Urinary bladder (tissue), 4 donors: ENCODE results near the gene ANKRD13A. TPM values are rescaled to one million over a fixed set of nuclear protein-coding genes. Genes with fewer than 3 reads are reported as not detected.
"Not testable (repeated sequence)": the region's sequence is repeated elsewhere in the genome, so short reads cannot be mapped to it uniquely, and the experiment has no call there.

Source experiments
- DNase-seq: peaks from one replicate; pipeline ENCODE4 v3.0.0-alpha.2; 2015; ENCODE audit errors: extremely low spot score
- H3K27ac ChIP-seq: one replicate; pipeline ENCODE4 v1.5.1; 2013; ENCODE audit warnings: low read depth, mild to moderate bottlenecking, moderate library complexity
- H3K36me3 ChIP-seq: one replicate; pipeline ENCODE4 v1.6.1; 2013; ENCODE audit warnings: mild to moderate bottlenecking, moderate library complexity; ENCODE audit not compliant: insufficient read depth
- H3K4me1 ChIP-seq: one replicate; pipeline ENCODE4 v1.6.1; 2013; ENCODE audit warnings: mild to moderate bottlenecking, moderate library complexity; ENCODE audit not compliant: insufficient read depth
- H3K4me3 ChIP-seq: one replicate; pipeline ENCODE4 v1.5.1; 2013; ENCODE audit warnings: low read depth, low read length
- WGBS: extraction: QIAGEN DNeasy Blood & Tissue Kit; methylation state at CpG from one replicate; pipeline ENCODE4 v1.1.7; 2013; 5-methylcytosine and 5-hydroxymethylcytosine counted together
- polyA plus RNA-seq: library from polyadenylated mRNA; stranded (reverse); fragments of 200-250 nt; gene quantifications from one replicate; pipeline ENCODE4 v1.2.3, GENCODE V29; 2013
- total RNA-seq: library from RNA; depleted of rRNA; stranded (reverse); fragments of >200 nt; gene quantifications from one replicate; pipeline ENCODE4 v1.2.3, GENCODE V29; 2014
- donor health status: healthy with polysubstance abuse.
- donor health status: healthy.

Gene ANKRD13A
- total and polyA plus RNA-seq, 2 donors = 40.4 to 63.4 TPM

DNA sequence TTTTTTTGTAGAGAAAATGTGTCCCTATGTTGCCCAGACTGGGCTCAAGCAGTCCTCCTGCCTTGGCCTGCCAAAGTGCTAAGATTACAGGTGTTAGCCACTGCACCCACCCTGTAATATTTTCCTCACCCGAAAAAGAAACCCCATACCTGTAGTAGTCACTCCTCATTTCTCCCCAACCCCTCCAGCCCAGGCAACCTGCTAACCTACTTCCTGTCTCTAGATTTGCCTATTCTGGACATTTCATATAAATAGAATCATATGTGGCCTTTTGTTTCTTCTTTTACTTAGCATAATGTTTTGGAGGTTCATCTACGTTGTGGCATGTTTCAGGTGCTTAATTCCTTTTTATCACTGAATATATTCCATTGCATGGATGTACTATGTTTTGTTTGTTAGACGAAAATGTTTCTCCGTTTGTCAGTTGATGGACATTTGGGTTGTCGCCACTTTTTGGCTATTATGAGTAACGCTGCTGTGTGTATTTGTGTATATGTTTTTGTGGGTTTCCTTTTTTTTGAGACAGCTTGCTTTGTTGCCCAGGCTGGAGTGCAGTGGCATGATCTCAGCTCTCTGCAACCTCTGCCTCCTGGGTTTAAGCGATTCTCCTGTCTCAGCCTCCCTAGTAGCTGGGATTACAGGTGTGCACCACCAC is 6.2 kb downstream of the ANKRD13A start:
- Histone ChIP-seq H3K36me3 (no peaks in the 10 kb centered on the region), H3K4me1 (no peaks in the 10 kb centered on the region), H3K27ac (no peak overlapping the region), H3K4me3 (no peak overlapping the region)
- 89% methylated on average over 7 of the region's 7 CpGs for WGBS
- no peak for DNase-seq

- DNase-seq = no peak
- H3K4me1 ChIP-seq = no peaks in the 10 kb centered on the region
- H3K36me3 ChIP-seq = no peaks in the 10 kb centered on the region
- WGBS = 96% methylated on average over 4 of the region's 4 CpGs
- no peak overlapping the region for H3K27ac ChIP-seq
- no peak overlapping the region for H3K4me3 ChIP-seq
These were observed 6.9 kb downstream of the ANKRD13A start for GRCh38 chr12:110006115-110006514.

DNA sequence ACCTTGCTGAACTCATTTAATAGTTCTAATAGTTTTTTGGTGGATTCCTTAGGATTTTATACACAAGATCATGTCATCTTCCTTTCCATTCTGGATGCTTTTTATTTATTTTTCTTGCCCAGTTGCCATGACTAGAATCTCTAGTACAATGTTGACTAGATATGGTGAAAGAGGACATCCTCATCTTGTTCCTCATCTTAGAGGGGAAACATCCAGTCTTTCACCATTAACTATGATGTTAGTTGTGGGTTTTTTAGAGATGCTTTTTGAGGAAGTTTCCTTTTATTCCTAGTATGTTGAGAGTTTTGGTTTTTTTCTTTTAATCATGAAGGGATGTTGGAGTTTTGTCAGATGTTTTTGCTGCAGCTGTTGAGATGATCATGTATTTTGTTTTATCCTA is 8.7 kb downstream of the ANKRD13A start:
- DNase-seq = no peak
- Histone ChIP-seq H3K36me3 (no peaks in the 10 kb centered on the region), H3K4me1 (no peaks in the 10 kb centered on the region)

DNA sequence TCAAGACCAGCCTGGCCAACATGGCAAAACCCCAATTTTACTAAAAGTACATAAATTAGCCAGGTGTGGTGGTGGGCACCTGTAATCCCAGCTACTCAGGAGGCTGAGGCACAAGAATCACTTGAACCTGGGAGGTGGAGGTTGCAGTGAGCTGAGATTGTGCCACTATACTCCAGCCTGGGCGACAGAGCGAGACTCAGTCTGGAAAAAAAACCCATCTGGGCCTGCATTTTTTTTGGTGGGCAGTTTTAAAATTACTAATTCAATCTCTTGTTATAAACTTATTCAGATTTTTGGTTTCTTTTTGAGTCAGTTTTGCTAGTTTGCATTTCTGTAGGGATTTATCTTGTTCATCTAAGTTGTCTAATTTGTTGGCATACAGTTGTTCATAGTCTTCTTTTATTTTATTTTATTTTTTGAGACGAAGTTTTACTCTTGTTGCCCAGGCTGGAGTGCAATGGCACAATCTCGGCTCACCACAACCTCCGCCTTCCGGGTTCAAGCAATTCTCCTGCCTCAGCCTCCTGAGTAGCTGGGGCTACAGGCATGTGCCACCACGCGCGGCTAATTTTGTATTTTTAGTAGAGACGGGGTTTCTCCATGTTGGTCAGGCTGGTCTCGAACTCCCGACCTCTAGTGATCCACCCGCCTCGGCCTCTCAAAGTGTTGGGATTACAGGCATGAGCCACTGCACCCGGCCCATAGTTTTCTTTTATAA is 9.6 kb downstream of the ANKRD13A start:
- not testable (repeated sequence) for H3K4me1 ChIP-seq, H3K36me3 ChIP-seq, DNase-seq, H3K4me3 ChIP-seq, H3K27ac ChIP-seq
- 94% methylated on average over 15 of the region's 15 CpGs for WGBS

More for the DNA sequence above, 8.7 kb downstream of the ANKRD13A start:
- Histone ChIP-seq H3K27ac (no peak overlapping the region), H3K4me3 (no peak overlapping the region)

DNA sequence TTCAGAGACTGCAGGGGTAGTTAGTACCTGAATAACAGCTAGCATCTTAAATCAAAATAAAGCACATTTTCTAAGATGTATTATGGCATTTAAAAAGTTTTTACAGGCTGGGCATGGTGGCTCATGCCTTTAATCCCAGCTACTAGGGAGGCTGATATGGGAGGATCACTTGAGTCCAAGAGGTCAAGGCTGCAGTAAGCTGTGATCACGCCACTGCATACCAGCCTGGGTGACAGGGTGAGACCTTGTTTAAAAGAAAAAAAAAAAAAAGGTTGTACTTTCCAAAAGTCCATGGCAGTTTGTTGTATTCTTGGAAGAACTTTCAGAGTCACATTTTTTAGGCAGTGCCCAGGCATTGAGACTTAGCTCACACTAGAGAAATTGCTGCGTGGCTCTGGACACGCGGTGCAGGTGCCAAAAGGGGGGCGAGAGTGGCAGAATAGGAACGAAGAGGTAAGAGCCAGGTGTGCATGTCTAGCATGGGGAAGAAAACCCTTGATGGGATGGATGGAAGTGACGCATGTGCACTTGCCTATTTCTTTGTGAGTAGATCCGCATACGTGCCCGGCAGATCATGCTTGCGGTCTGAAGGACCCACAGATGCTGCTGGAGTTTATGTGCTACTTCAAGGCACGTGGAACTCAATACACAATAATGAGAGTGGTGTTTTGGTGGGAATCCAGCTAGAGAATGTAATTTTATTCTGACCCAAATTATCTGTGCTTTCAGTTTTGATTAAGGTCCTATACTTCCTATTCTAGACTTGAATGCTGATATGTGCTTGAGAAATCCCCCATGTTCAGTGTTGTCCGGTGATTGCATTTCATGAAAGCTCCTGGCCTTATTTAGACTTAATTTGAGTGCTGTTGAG is 11.9 kb downstream of the ANKRD13A start:
- DNase-seq = no peak
- H3K36me3 ChIP-seq = no peaks in the 10 kb centered on the region
- no peak overlapping the region for H3K4me3 ChIP-seq
- WGBS = 88% methylated on average over 13 of the region's 13 CpGs
- no peaks in the 10 kb centered on the region for H3K4me1 ChIP-seq
- H3K27ac ChIP-seq = no peak overlapping the region

- no peak for DNase-seq
- Histone ChIP-seq H3K36me3 (no peaks in the 10 kb centered on the region), H3K4me3 (no peak overlapping the region), H3K4me1 (no peaks in the 10 kb centered on the region), H3K27ac (no peak overlapping the region)
- 90% methylated on average over 6 of the region's 6 CpGs for WGBS
These were observed 12.9 kb downstream of the ANKRD13A start for GRCh38 chr12:110012137-110012536.

GRCh38 chr12:110012659-110013058 is 13.4 kb downstream of the ANKRD13A start:
- Histone ChIP-seq H3K27ac (no peak overlapping the region), H3K4me1 (no peaks in the 10 kb centered on the region), H3K4me3 (no peak overlapping the region), H3K36me3 (no peaks in the 10 kb centered on the region)
- 91% methylated on average over 4 of the region's 4 CpGs for WGBS
- no peak for DNase-seq

- Histone ChIP-seq H3K36me3 (peaks cover 2% of the 10 kb centered on the region), H3K27ac (no peak overlapping the region), H3K4me3 (no peak overlapping the region), H3K4me1 (no peaks in the 10 kb centered on the region)
- 64% methylated on average over 2 of the region's 2 CpGs for WGBS
- no peak for DNase-seq
These were observed 15.9 kb downstream of the ANKRD13A start for GRCh38 chr12:110015132-110015531.

- Histone ChIP-seq H3K36me3 (peaks cover 2% of the 10 kb centered on the region), H3K4me3 (no peak overlapping the region), H3K27ac (no peak overlapping the region), H3K4me1 (no peaks in the 10 kb centered on the region)
- no peak for DNase-seq
- 88% methylated on average over 4 of the region's 4 CpGs for WGBS
These were observed 21.7 kb downstream of the ANKRD13A start for GRCh38 chr12:110020956-110021355.

DNA sequence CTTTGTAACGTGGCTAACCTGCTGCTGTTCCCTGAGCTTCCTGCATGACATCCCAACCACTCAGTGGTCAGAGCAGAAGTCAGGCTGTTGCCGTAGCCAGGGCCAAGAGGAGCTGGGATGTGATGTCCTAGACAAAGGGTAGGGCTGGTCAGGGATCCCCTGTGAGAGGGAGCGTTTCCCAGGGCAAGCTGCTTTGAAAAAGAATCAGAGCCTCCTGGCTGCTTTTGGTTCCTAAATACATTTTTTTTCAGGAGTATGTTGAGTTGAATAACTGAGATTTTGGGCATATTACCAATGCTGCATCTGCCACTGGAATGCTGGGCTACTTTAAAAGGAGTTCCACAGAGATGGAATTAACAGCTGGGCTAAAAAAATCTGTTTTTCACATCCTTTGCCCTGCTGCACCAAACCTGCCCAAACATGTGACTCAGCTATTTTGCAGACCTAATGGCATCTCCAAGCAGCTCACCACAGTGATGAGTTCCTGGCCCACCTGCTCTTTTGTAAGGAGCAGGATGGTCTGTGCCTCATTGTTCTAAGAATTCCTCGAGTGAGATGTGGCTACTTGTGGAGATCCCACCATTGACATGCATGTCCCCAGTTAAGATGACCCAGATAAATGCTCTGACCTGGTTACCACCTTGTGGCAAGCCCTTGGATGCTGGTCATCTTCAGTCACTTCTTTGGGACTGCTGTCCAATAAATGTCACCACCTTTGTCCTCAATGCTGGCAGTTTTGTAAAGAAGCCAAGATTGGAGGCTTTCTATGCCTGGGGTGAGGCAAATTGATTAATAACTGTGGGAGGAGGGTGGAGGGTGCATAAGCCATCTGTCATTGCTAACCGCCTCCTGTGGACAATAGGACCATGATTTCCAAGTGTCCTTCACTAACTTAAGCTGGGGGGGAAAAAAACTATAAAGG is 24.1 kb downstream of the ANKRD13A start:
- Histone ChIP-seq H3K4me3 (no peak overlapping the region), H3K36me3 (no peaks in the 10 kb centered on the region), H3K4me1 (no peaks in the 10 kb centered on the region), H3K27ac (no peak overlapping the region)
- 68% methylated on average over 5 of the region's 5 CpGs for WGBS
- DNase-seq = no peak

GRCh38 chr12:110024051-110024450 is 24.8 kb downstream of the ANKRD13A start:
- H3K36me3 ChIP-seq = no peaks in the 10 kb centered on the region
- no peak for DNase-seq
- H3K4me1 ChIP-seq = no peaks in the 10 kb centered on the region
- no peak overlapping the region for H3K4me3 ChIP-seq
- H3K27ac ChIP-seq = no peak overlapping the region
- WGBS = 88% methylated on average over 2 of the region's 2 CpGs

DNA sequence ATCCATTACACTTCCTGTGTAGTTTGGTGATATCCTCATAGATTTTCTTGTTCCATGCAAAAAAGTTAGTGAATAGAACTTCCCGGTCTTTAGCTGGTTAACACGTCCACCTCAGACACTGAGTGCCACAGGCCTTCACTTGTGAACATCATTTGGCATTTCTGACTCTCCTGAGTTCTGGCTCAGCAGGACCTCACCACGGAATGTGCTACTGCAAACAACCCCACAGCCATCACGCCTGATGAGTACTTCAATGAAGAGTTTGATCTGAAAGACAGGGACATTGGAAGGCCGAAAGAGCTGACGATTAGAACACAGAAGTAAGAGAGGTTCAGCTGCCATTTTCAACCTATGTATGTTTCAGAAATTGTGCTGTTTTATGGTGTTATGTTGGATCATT is 29.1 kb downstream of the ANKRD13A start:
- H3K36me3 ChIP-seq = no peaks in the 10 kb centered on the region
- DNase-seq = no peak
- no peak overlapping the region for H3K27ac ChIP-seq
- no peaks in the 10 kb centered on the region for H3K4me1 ChIP-seq
- 83% methylated on average over 6 of the region's 6 CpGs for WGBS
- no peak overlapping the region for H3K4me3 ChIP-seq

- H3K4me3 ChIP-seq = no peak overlapping the region
- no peaks in the 10 kb centered on the region for H3K36me3 ChIP-seq
- 92% methylated on average over 2 of the region's 2 CpGs for WGBS
- DNase-seq = no peak
- H3K4me1 ChIP-seq = no peaks in the 10 kb centered on the region
- no peak overlapping the region for H3K27ac ChIP-seq
These were observed 30.1 kb downstream of the ANKRD13A start for GRCh38 chr12:110029290-110029815.
